Testis (tissue), 3 donors: ENCODE measurements around the gene CDC23. TPM values are rescaled to one million over a fixed set of nuclear protein-coding genes. Genes with fewer than 3 reads are reported as not detected.

Source experiments
- DNase-seq: peaks from one replicate; pipeline ENCODE4 v3.0.0-alpha.2; 2019
- H3K27ac ChIP-seq, 2 donors: fragments of 200-600 bp; sonication (generic); one replicate each; pipeline ENCODE4 v1.5.1; 2019
- H3K27me3 ChIP-seq: fragments of 200-600 bp; sonication (generic); one replicate; pipeline ENCODE4 v1.5.1; 2019
- H3K36me3 ChIP-seq: fragments of 200-600 bp; sonication (generic); one replicate; pipeline ENCODE4 v1.5.1; 2017; ENCODE audit warnings: low read depth; ENCODE audit errors: missing control alignments
- H3K4me1 ChIP-seq: fragments of 200-600 bp; sonication (generic); one replicate; pipeline ENCODE4 v1.5.1; 2019
- H3K4me3 ChIP-seq, 2 donors: fragments of 200-600 bp; sonication (generic); one replicate each; pipeline ENCODE4 v1.5.1; 2017 to 2019
- H3K9me3 ChIP-seq: fragments of 200-600 bp; sonication (generic); one replicate; pipeline ENCODE4 v1.5.1; 2017
- CTCF ChIP-seq, 3 experiments: fragments of 450-650 bp in 2 of 3; fragments of 200-600 bp in 1 of 3; sonication (generic) in 1 of 3; IDR thresholded peaks; one replicate each; pipeline ENCODE4 v1.5.1; 2016 to 2019; ENCODE audit warnings: antibody characterized with exemption in 3 of 3, mild to moderate bottlenecking in 2 of 3, moderate library complexity in 1 of 3
- POLR2A ChIP-seq: fragments of 450-650 bp; IDR thresholded peaks from one replicate; pipeline ENCODE4 v1.6.1; 2017; ENCODE audit warnings: antibody characterized with exemption, mild to moderate bottlenecking, moderate library complexity
- WGBS, 2 donors: methylation state at CpG; one replicate each; pipeline ENCODE4 v1.1.5; 2018; 5-methylcytosine and 5-hydroxymethylcytosine counted together
- intact Hi-C: fragments of 100-400 bp; cut with DNase I; formaldehyde crosslinking; loops from one replicate; pipeline ENCODE4 v1.15.1; 2023; ENCODE audit warnings: low total_unique reads
- polyA plus RNA-seq: library from polyadenylated mRNA; stranded (reverse); fragments of 350-450 nt; fragmentation: Illumina TruSeq; extraction: RNeasy Lipid Tissue Mini Kit (QIAGEN cat#74804); gene quantifications from one replicate; pipeline ENCODE4 v1.2.3, GENCODE V29; 2014; ENCODE audit warnings: low read depth, low replicate concordance; ENCODE audit not compliant: insufficient read depth
- total RNA-seq, 2 donors: library from RNA; depleted of rRNA; stranded (reverse); fragments of >200 nt; gene quantifications; one replicate each; pipeline ENCODE4 v1.2.3, GENCODE V29; 2016

Gene CDC23
- total and polyA plus RNA-seq, 3 donors from 2014 or later = 29.5 to 31.3 (median 30.5) TPM

- intact Hi-C loops = no loop called here
- 92 to 95% methylated on average over 4 of the region's 4 CpGs for WGBS, 2 donors
- TF ChIP-seq POLR2A = no peak
- no peak for TF ChIP-seq CTCF (IDR thresholded peaks at IDR 0.05)
- no peak for DNase-seq
- no peak overlapping the region for H3K27ac ChIP-seq
- H3K36me3 ChIP-seq = no peaks in the 10 kb centered on the region
- H3K4me1 ChIP-seq = peaks cover 5% of the 10 kb centered on the region
- H3K27me3 ChIP-seq = no peaks in the 10 kb centered on the region
- no peaks in the 10 kb centered on the region for H3K9me3 ChIP-seq
- H3K4me3 ChIP-seq = no peak overlapping the region
Observed at GRCh38 chr5:138246822-138247221, 33.7 kb upstream of the CDC23 start.

- Histone ChIP-seq H3K27me3 (no peaks in the 10 kb centered on the region), H3K27ac (no peak overlapping the region), H3K4me1 (peaks cover 5% of the 10 kb centered on the region), H3K4me3 (no peak overlapping the region), H3K9me3 (no peaks in the 10 kb centered on the region), H3K36me3 (no peaks in the 10 kb centered on the region)
- TF ChIP-seq POLR2A (no peak), CTCF (IDR thresholded peaks at IDR 0.05) (no peak)
- no peak for DNase-seq
- 88 to 95% methylated on average over 4 of the region's 4 CpGs for WGBS, 2 donors
- intact Hi-C loops = no loop called here
Observed at GRCh38 chr5:138246334-138246733, 33.2 kb upstream of the CDC23 start.

- Histone ChIP-seq H3K36me3 (no peaks in the 10 kb centered on the region), H3K4me1 (peaks cover 5% of the 10 kb centered on the region), H3K9me3 (no peaks in the 10 kb centered on the region), H3K27me3 (no peaks in the 10 kb centered on the region), H3K4me3 (no peak overlapping the region), H3K27ac (no peak overlapping the region)
- DNase-seq = no peak
- intact Hi-C loops = no loop called here
- TF ChIP-seq POLR2A = no peak
- no peak for TF ChIP-seq CTCF (IDR thresholded peaks at IDR 0.05)
- WGBS, 2 donors = 38% methylated on average over 1 of the region's 1 CpG; no CpG with 5 or more reads in 1 of the 2 donors
Observed at GRCh38 chr5:138245717-138246116, 32.6 kb upstream of the CDC23 start.

- Histone ChIP-seq H3K27ac (no peak overlapping the region), H3K4me1 (peaks cover 5% of the 10 kb centered on the region), H3K36me3 (no peaks in the 10 kb centered on the region), H3K9me3 (no peaks in the 10 kb centered on the region), H3K27me3 (no peaks in the 10 kb centered on the region), H3K4me3 (no peak overlapping the region)
- intact Hi-C loops = no loop called here
- no peak for DNase-seq
- TF ChIP-seq CTCF (IDR thresholded peaks at IDR 0.05) = no peak
- no peak for TF ChIP-seq POLR2A
- 65 to 66% methylated on average over 2 of the region's 2 CpGs for WGBS, 2 donors
Observed at GRCh38 chr5:138243794-138244193, 30.7 kb upstream of the CDC23 start.
